GM19397 (cell line): Measurements from ENCODE around the gene SLC39A5.
"Not testable (repeated sequence)": the region's sequence is repeated elsewhere in the genome, so short reads cannot be mapped to it uniquely, and the experiment has no call there.

Experiments used
- ATAC-seq: cut with Tn5 transposase; IDR thresholded peaks from one replicate; pipeline ENCODE4 v1.9.1; 2021; ENCODE audit warnings: mild to moderate bottlenecking, moderate library complexity; ENCODE audit not compliant: unreplicated experiment

SLC39A5 gene

DNA sequence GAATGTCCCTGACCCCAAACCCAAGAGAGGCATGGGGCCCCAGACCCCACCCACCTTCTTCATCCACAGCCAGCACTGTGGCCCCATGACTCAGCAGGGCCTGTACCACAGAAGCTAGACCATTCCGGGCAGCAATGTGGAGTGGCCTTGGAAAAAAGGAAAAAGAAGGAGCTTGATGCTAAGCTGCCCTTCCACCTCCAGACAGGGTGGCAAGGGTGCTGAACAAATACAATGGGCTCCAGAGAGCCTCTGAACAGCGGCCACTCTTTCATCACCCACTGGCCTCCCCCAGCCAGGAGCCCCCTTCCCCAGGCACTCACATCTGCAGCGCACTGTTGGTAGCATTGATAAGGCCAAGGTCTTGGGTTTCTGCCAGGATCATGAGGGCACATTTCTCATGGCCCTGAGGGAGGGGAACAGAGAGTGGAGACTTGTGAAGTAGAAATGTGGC is 13.9 kb downstream of the SLC39A5 start:
- no peak for ATAC-seq

DNA sequence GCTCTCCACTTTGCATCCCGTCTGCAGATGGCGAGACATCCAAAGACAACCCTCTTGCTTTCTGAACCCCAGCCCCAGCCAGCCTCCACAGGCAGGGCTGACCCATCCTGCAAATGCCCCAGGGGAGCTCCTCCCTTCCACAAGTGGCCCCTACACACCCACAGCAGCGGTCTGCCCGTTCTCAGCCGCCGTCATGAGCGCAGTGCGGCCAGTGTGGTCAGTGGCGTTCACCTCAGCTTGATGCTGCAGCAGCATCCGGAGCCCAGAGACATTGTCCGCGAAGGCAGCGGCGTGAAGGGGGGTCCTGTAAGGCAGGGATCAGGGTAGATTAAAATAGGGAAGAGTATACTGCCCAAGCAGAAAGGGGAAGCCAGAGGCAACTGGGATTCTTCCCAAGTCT is 14.6 kb downstream of the SLC39A5 start:
- ATAC-seq, result no peak

DNA sequence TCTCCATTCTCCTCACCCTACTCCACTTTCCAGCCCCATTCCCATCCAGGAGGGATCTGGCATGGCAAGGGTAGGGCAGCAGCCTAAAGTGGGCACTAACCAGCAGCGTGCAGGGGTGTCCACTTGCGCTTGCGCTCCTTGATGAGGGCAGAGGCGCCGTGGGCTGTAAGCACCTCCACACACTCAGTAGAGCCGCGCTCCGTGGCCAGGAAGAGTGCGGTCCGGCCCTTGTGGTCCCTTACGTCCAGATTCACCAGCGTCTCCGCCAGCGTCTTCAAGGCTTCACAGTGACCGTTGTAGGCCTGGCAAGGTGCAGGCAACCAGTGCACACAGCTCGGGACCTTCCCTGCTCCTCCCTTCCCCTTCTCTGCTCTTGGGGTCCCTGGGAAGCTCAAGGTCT is 18.1 kb downstream of the SLC39A5 start:
- ATAC-seq, result no peak

DNA sequence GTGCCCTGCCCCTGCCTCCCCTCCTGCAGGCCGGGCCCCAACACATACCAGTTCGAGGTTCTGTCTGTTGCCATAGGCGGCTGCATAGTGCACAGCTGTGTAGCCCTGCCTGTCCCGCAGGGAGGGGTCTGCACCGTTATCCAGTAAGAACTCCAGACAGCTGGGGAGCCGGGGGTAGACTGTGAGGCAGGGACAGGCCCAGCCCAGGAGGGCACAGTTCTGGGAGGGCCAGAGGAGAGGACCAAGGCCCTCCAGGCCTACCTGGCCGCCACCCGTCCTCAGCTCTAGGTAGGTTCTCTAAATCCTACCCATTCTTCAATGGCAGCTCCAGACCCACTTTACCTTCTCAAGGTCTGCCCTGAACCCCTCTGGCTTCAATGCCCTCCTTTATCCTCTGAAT is 18.9 kb downstream of the SLC39A5 start:
- no peak for ATAC-seq

DNA sequence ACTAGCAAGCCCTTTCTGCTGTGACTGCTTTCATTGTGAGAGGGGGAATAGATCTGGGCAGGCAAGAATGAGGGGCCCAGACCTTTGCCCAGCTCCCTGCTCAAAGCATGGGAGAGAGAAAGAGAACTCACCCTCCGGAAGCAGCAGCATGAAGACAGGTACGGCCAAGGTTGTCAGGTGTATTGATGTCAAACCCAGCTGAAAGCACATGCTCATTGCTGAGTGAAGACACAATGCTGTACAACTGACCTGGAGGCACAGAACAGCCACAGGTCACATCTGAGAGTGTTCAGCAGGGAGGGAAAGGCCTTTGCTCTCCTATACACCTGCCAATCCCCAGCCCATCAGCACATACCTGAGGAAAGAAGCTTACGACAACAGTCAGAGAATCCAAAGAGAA is 22.8 kb downstream of the SLC39A5 start:
- ATAC-seq, result no peak

DNA sequence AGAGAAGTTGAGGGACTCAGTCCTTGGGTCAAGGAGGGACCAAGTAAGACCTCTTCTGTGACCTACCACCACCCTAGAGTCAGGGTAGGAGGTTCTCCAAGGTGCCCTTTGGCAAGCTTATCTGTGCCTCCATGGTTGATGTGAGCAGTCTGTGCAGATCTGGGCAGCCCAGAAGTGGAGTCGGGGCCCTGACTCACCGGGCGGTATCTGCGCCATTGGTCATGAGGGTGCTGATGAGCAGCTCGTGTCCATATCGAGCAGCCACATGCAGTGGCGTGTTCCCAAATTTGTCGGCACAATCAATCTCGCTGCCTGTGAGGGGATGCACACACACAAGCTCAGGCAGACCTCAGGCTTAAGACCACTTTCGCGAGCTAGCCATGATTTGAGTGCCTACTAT is 23.2 kb downstream of the SLC39A5 start:
- ATAC-seq, result no peak

DNA sequence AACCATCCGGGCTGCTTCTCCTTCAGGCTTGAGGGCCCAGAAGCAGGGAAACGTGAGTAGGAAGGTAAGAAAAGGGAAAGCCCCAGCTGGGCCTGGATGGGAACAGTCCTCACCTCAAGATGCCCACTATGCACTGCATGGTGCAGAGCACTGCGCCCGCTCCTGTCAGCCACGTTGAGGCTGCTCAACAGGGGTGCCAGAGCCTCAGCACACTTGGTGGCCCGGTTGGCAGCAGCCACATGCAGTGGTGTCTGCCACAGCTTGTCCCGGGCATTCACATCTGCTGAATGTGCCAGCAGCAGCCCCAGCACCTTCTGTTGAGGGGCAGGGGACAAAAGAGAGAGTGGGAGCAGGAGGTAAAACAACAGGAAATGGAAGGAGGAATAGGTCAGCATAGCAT is 25.8 kb downstream of the SLC39A5 start:
- ATAC-seq, result no peak

DNA sequence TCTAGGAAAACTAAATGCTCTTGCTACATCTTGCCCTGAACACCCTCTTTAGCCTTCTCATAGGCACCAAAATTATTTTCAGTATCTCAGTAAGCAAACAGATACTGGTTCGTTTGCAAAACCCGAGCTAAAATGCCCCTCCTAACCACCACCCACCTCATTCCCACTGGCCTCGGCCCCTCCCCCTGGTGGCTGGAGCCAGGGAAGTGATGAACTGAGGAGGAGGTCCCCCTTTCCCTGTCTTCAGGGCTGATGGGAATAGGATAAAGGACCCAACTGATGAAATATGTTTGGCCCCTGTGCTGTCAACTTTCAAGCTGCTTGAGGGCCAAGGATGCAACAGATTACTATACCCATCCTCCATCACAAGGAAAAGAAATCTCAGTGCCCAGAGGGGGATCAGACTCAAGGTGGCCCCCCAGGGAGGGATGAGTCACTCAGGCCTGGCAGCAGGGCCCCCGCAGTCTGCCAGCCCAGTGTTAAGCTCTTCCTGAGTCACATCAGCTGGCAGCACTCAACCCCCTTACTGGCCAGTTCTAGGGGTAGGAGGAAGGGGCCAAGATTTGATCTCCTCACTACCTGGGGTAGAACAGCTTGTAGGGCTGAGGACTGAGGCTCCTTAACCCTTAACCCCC is 26.6 kb downstream of the SLC39A5 start:
- ATAC-seq, result no peak

DNA sequence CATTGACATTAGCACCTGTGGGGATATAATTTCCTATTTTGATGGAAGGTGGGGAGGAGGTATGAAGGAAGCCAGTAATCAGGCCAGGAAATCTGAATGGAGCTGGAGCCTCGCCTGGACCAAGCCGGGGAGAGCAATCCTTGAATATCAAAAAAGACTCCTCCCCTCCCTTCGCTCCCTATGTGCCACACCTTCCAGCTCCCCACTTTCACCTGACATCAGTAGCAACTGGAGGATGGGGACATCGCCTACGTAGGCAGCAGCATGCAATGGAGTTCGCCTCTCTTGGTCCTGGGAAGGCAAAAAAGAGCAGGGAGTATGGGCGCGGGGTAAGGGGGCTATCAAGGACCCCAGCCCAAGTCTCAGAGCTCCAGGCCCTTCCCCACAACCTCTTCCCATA is 27.2 kb downstream of the SLC39A5 start:
- no peak for ATAC-seq

DNA sequence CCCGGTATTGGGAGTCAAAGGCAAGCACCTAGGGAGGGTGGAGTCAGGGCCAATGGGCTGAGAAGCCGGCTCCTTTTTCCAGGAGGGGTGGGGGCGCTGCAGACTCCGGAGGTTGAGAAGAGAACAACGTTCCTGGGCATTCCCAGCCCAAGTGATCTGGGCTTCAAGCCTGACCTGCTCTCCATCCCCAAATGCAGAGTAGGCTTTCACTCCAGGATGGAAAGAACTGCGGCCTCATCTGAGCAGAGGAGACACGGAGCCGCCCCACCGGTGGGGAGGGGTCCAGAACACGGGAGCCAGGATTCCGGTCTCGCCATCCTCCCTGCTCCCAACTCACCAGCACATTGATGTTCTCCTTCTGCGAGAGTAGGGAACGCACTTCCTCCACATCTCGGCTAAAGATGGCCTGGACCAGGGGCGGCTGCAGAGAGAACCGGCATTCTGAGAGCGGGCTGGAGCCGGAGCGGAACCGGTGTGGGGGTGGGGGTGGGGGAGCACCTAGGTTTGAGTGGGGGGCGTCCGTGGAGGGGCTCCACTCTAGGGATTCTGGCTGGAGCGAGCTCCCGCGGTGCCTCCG is 27.7 kb downstream of the SLC39A5 start:
- peak; percentile 17 for ATAC-seq

DNA sequence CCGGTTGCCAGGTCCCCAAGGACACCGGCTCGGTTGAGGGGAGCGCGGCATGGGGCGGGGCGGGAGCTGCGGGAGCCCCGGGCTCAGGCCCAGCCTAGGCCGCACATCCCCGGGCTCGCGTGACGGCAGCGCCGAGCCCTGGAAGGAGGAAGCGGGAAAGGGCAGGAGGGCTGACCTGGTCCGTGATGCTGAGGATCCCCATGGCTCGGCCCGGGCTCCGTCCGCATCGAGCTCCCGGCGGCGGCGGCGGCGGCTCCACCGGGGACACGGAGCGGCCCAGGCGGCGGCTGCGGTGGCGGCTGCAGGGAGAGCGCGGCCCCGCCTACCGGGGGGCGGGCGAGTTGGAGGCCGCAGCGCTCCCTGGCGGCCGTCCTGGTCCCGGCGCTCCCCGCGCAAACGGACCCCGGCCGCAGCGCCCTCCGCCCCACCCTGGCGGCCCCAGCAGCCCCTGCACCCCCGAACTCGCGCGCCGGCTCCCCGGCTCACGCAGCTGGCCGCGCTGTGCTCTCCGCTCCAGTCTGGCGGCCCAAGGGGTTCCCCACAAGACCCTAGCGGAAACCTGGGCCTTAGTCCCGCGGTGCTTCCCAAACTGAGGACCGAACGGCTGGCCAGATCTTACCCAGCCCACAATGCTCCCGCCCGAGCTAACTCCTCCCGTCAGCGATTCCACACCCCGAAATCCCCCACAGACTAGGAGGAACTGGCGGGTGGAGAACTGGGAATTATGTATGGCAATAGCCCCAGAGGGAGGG is 28.4 kb downstream of the SLC39A5 start, which contains the start of gene ANKRD52:
Gene ANKRD52, minus strand, starts transcription at position 317 of the 752 bp plus-strand sequence. Its CDS starts 115 bp downstream, at position 202.
- ATAC-seq, result peak; percentile 93

DNA sequence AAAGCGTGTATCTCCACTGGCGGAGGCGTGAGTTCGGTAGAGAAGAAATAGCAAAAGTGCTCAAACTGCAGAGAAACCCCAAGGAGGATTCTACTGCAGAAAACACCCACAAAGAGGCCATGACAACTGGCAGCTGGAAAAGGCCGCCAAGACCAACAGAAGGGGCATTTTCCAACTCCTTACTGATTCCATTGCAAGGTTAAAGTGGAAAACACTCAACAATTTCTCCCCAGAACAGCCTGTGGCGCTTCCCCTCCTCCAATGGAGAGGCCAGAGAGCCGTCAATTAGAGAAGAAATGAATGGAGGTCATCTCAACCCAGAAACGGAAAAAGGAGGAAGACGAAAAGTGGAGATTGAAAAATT is 29.0 kb downstream of the SLC39A5 start:
- no peak for ATAC-seq

DNA sequence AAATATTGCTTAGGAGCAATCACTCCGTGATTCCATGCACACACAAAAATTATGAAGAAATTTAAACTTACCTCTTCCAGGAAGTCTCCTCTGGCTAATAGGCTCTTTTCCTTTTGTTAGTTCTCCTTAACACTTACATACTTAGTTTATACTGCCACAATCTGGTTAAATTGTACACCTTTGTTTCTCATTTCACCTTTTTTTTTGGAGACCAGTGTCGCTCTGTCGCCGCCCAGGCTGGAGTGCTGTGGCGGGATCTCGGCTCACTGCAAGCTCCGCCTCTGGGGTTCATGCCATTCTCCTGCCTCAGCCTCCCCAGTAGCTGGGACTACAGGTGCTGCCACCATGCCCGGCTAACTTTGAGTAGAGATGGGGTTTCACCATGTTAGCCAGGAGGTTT is 30.5 kb downstream of the SLC39A5 start:
- ATAC-seq, result no peak

DNA sequence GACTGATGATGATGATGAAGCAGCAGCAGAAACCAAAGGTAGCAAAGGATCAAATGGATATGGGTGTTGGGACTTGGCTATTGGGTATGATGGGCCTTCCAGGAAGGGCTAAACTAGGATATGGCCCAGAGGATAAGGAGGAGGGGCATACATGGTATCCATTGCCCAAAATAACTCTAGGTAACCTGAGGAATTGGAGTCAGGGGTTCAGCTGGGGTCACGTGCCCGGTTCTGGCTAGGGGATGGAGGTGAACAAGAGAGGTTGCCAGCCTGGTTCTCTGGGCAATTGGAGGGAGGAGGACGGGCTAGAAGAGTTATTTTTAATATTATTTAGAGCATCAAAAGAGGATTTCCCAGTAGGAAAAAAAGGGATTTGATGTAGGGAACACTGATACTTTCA is 31.1 kb downstream of the SLC39A5 start:
- no peak for ATAC-seq

DNA sequence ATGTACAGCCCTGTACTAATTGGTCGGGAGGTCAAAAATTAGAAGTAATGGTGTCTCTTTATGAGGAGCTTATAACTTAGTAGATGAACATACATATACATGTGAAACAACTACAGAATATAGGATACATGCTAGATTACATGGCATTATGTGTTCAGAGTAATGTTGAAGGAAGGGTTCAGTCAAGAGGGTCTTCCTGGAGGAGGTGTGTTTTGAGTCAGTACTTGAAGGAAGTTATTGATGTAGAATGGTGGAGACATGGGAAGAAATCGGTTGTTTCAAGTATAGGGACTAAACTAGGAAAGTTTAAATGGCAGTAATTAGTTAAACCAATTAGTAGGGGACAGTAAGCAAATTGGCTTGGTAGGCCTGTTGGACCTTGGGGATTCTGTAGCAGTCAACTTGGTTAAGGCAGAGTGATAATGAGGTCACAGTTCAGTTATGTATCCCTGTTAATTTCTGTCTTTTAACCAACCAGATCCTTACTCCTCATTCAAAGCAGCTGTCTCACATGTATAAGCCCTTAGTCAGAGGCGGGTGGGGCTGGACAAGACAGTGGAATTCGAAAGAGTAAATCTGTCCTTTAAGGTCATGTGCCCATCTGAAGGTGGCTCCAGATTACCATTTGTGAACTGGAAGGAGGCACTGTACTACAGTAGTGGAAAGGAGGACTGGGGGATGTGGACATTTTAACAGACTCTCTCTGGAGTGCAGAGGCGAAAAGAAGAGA is 31.8 kb downstream of the SLC39A5 start:
- no peak for ATAC-seq

DNA sequence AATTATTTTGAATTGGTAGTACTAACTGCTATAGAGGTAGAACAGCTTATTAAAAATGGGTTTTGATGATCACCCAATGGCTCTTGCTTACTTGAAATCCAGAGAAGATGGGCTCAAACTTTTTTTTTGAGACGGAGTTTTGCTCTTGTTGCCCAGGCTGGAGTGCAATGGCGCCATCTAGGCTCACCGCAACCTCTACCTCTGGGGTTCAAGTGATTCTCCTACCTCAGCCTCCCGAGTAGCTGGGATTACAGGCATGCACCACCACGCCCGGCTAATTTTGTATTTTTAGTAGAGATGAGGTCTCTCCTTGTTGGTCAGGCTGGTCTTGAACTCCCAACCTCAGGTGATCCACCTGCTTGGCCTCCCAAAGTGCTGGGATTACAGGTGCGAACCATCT is 33.1 kb downstream of the SLC39A5 start:
- ATAC-seq, result not testable (repeated sequence)

DNA sequence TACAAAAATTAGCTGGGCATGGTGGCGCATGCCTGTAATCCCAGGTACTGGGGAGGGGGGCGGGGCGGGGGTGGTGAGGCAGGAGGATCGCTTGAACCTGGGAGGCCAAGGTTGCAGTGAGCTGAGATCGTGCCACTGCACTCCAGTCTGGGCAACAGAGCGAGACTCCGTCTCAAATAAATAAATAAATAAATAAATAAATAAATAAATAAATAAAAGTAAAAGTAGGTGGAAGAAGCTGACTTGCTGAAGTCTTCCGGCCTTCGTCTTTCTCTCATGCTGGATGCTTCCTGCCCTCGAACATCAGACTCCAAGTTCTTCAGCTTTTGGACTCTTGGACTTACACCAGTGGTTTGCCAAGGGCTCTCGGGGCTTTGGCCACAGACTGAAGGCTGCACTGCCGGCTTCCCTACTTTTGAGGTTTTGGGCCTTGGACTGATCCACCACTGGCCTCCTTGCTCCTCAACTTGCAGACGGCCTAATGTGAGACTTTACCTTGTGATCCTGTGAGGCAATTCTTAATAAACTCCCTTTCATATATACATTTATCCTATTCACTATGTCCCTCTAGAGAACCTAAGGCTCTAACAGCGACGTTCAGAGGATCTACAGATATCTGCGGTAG is 36.3 kb downstream of the SLC39A5 start:
- not testable (repeated sequence) for ATAC-seq

DNA sequence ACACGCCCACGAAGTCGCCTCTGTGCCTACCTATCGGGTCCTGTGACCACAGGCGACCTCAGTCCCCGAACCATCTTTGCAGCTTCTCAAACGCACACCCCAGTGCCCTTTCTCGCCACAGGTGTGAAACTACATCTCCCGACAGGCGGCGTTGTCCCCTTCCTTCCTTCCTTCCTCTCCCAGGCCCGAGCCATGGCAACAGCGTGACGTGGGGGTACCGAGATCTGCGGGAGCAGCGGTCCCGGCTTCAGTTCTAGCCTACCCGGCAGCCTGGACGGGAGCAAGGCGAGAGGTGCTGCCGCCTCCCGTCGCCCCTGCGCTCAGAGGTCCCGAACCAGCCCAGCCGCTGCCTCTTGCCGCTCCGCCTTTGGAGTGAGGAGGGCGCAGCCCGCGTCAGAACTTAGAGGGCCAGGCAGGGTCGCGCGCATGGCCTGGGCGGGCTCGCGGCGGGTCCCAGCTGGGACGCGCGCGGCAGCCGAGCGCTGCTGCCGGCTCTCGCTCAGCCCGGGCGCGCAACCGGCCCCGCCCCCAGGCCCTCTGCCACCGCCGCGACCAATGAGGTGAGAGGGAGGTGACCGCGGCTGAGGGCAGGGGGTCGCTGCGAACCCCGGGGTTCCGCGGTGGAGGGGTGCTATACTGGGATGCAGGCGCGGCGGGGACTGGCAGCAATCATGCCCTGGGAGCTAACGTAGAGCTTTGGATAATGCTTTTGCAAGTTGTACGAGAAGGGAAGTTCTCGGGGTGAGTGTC is 37.0 kb downstream of the SLC39A5 start, which contains the start of gene COQ10A:
Gene COQ10A, plus strand, starts transcription at position 250 of the 750 bp plus-strand sequence. Its CDS starts 177 bp downstream, at position 427.
- peak; percentile 89 for ATAC-seq

DNA sequence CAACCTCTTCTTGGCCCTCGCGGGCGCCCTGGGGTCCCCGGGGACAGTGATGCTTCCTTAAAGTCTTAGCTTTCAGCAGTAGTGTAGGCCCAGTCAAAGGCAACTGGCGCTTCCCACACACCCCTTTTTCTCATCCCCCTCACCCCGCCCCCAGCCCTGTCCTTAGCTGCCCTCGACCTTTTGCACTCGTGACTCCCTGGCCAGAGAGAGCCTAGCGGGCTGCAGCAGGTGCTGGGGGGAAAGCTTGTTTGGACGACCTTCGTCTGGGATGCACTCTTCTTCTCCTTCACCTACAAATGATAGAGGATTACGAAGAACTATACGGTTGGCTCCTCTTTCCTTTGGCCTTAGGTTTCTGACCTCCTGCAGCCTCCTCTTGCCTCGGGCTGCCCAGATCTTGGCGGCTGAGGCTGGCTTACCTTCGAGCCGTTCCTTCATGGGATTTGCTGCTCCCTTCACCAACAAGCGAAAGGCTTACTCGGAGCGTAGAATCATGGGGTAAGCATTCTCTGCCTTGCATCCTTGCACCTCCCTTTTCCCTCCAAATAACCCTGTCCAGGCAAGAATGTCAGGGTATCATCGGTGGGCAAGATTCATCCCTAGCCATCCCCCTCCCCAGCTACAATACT is 37.7 kb downstream of the SLC39A5 start:
- no peak for ATAC-seq

DNA sequence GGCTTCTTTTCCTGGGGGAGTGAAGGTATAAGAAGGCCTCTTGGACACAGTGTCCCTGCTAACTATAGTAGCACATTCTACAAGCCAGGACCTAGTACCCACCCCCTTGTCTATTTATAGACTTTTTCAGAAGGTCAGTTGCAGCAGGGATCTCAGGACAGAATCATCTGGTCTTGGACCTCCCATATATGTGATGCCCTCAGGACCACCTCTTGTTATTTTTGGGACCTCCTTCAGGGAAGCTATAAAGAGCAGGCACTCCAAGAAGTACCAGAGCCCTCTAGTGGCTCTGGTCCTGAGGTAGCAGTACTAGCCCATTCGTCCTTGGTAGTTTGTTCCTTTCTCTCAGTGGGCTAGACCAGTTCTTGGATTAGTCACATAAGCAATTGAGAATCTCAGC is 41.2 kb downstream of the SLC39A5 start:
- no peak for ATAC-seq
